IMR-90 (cell line): ENCODE measurements around the gene MTOR. TPM values are rescaled to one million over a fixed set of nuclear protein-coding genes. Genes with fewer than 3 reads are reported as not detected.

Experiments
- ATAC-seq: fragments of 200-7000 bp; cut with Tn5 transposase; 2 replicates; pipeline ENCODE4 v1.9.1; 2020; ENCODE audit warnings: low read depth, mild to moderate bottlenecking, moderate library complexity
- BruUV-seq: library from RNA; stranded (reverse); fragments of 400-500 nt; replicated peaks from 2 replicates; lab custom pipeline; 2021; lab: Mats Ljungman, UMichigan
- CTCF ChIA-PET: fragments of 300-600 bp; formaldehyde crosslinking; extraction: SDS; loops from one replicate; lab custom pipeline; 2021; ENCODE audit warnings: antibody characterized with exemption; lab: Yijun Ruan, JAX
- POLR2A ChIA-PET: fragments of 300-600 bp; sonication (Branson Sonifier 250); formaldehyde crosslinking; loops from one replicate; lab custom pipeline; 2022; ENCODE audit warnings: antibody characterized with exemption; ENCODE audit not compliant: unreplicated experiment; lab: Charles Lee
- DNase-seq: peaks from one replicate; pipeline ENCODE4 v3.0.0; 2013
- H2AFZ ChIP-seq: replicated peaks from 2 replicates; pipeline ENCODE3; 2013; ENCODE audit warnings: low read length, mild to moderate bottlenecking; ENCODE audit not compliant: poor library complexity
- H2AK5ac ChIP-seq: 2 replicates; pipeline ENCODE4 v1.6.1; 2013; ENCODE audit warnings: low read depth, low read length, inconsistent platforms
- H2AK9ac ChIP-seq: replicated peaks from 2 replicates; pipeline ENCODE3; 2013; ENCODE audit warnings: mild to moderate bottlenecking, low read depth, low read length, moderate library complexity; ENCODE audit not compliant: poor library complexity
- H2BK120ac ChIP-seq: 2 replicates; pipeline ENCODE4 v1.6.1; 2013; ENCODE audit warnings: low read depth, low read length, inconsistent platforms
- H2BK15ac ChIP-seq: 3 replicates; pipeline ENCODE4 v1.6.1; 2013; ENCODE audit warnings: low read depth, low read length, inconsistent platforms
- H2BK20ac ChIP-seq: 2 replicates; pipeline ENCODE4 v1.6.1; 2013; ENCODE audit warnings: low read depth, mild to moderate bottlenecking, inconsistent platforms, low read length, moderate library complexity
- H2BK5ac ChIP-seq: 2 replicates; pipeline ENCODE4 v1.6.1; 2013; ENCODE audit warnings: mild to moderate bottlenecking, low read depth, low read length, inconsistent platforms; ENCODE audit not compliant: poor library complexity, severe bottlenecking
- H3K14ac ChIP-seq: replicated peaks from 2 replicates; pipeline ENCODE4 v1.6.1; 2013; ENCODE audit warnings: low read depth, low read length, inconsistent platforms
- H3K18ac ChIP-seq: 2 replicates; pipeline ENCODE4 v1.6.1; 2013; ENCODE audit warnings: low read depth, low read length, control low read depth
- H3K23ac ChIP-seq: 2 replicates; pipeline ENCODE4 v1.6.1; 2013; ENCODE audit warnings: low read depth, low read length, inconsistent platforms
- H3K27ac ChIP-seq: 2 replicates; pipeline ENCODE4 v1.5.1; 2013; ENCODE audit warnings: mild to moderate bottlenecking, control low read depth, low read length; ENCODE audit not compliant: insufficient read depth
- H3K27me3 ChIP-seq: 2 replicates; pipeline ENCODE4 v1.6.1; 2013; ENCODE audit warnings: low read length; ENCODE audit not compliant: control insufficient read depth, insufficient read depth
- H3K36me3 ChIP-seq: 2 replicates; pipeline ENCODE4 v1.6.1; 2013; ENCODE audit warnings: low read length, mixed read lengths; ENCODE audit not compliant: control insufficient read depth, insufficient read depth
- H3K4ac ChIP-seq: 2 replicates; pipeline ENCODE4 v1.6.1; 2013; ENCODE audit warnings: low read depth, low read length, inconsistent platforms
- H3K4me1 ChIP-seq: 2 replicates; pipeline ENCODE4 v1.6.1; 2013; ENCODE audit warnings: low read length, mixed read lengths; ENCODE audit not compliant: control insufficient read depth, insufficient read depth
- H3K4me2 ChIP-seq: 2 replicates; pipeline ENCODE4 v1.6.1; 2013; ENCODE audit warnings: low read depth, mild to moderate bottlenecking, control low read depth, low read length, moderate library complexity
- H3K4me3 ChIP-seq: 2 replicates; pipeline ENCODE4 v1.5.1; 2013; ENCODE audit warnings: low read depth, mild to moderate bottlenecking, control low read depth, low read length, moderate library complexity; ENCODE audit not compliant: insufficient read depth
- H3K56ac ChIP-seq: 2 replicates; pipeline ENCODE4 v1.6.1; 2013; ENCODE audit warnings: low read length, inconsistent platforms; ENCODE audit not compliant: insufficient read depth; ENCODE audit errors: extremely low read depth
- H3K79me1 ChIP-seq, 2 experiments: 2 replicates each; pipeline ENCODE4 v1.6.1; 2013; ENCODE audit warnings: low read length in 2 of 2, inconsistent platforms in 1 of 2, low read depth in 1 of 2
- H3K9ac ChIP-seq: 2 replicates; pipeline ENCODE4 v1.6.1; 2013; ENCODE audit warnings: low read depth, low read length, control low read depth
- H3K9me1 ChIP-seq: 2 replicates; pipeline ENCODE4 v1.6.1; 2013; ENCODE audit warnings: low read length, inconsistent platforms; ENCODE audit not compliant: insufficient read depth
- H3K9me3 ChIP-seq: 2 replicates; pipeline ENCODE4 v1.6.1; 2013; ENCODE audit warnings: low read length; ENCODE audit not compliant: control insufficient read depth, insufficient read depth
- H4K20me1 ChIP-seq: 2 replicates; pipeline ENCODE4 v1.6.1; 2013; ENCODE audit warnings: low read length, inconsistent platforms; ENCODE audit not compliant: insufficient read depth
- H4K5ac ChIP-seq: 2 replicates; pipeline ENCODE4 v1.6.1; 2013; ENCODE audit warnings: mild to moderate bottlenecking, low read depth, low read length, control low read depth
- H4K8ac ChIP-seq, 2 experiments: 2 replicates each; pipeline ENCODE4 v1.6.1; 2013; ENCODE audit warnings: low read depth in 2 of 2, low read length in 2 of 2, control low read depth in 1 of 2, inconsistent platforms in 1 of 2
- H4K91ac ChIP-seq: 2 replicates; pipeline ENCODE4 v1.6.1; 2013; ENCODE audit warnings: low read depth, low read length, inconsistent platforms; ENCODE audit not compliant: insufficient read depth
- BHLHE40 ChIP-seq: fragments of 150-350 bp; IDR thresholded peaks from 2 replicates; pipeline ENCODE4 v1.6.1; 2016; ENCODE audit warnings: mild to moderate bottlenecking, low read depth, low read length
- CEBPB ChIP-seq: IDR thresholded peaks from 2 replicates; pipeline ENCODE4 v1.6.1; 2012; ENCODE audit warnings: low read depth, low read length, improper control_type of control experiment
- NFE2L2 ChIP-seq: fragments of 150-350 bp; IDR thresholded peaks from 2 replicates; pipeline ENCODE4 v1.6.1; 2016; ENCODE audit warnings: low read depth, mild to moderate bottlenecking, low read length
- RAD21 ChIP-seq: IDR thresholded peaks from 2 replicates; pipeline ENCODE4 v1.6.1; 2012; ENCODE audit warnings: low read length, improper control_type of control experiment
- WGBS, 2 experiments: methylation state at CpG; one replicate each; pipeline versions ENCODE4 v1.1.5 to v1.1.7; 2013; ENCODE audit warnings: missing lambda C conversion rate in 2 of 2; ENCODE audit not compliant: insufficient read length in 1 of 2; ENCODE audit errors: extremely low coverage in 2 of 2; 5-methylcytosine and 5-hydroxymethylcytosine counted together
- dilution Hi-C: fragments of 300-500 bp; cut with HindIII; formaldehyde crosslinking; loops from one replicate; pipeline ENCODE4 v1.14.3; 2018; ENCODE audit warnings: low sequenced_read_pairs; ENCODE audit not compliant: unreplicated experiment
- in situ Hi-C: fragments of 300-500 bp; cut with MboI; formaldehyde crosslinking; loops from 3 replicates; pipeline ENCODE4 v1.14.3; 2019; ENCODE audit warnings: low sequenced_read_pairs, inconsistent platforms, mixed read lengths
- intact Hi-C: fragments of 100-400 bp; cut with micrococcal nuclease; formaldehyde crosslinking; loops from 2 replicates; pipeline ENCODE4 v1.10.0; 2022
- polyA plus RNA-seq, 3 experiments: library from polyadenylated mRNA; depleted of rRNA; stranded (reverse); fragments of >200 nt; gene quantifications; 2 replicates each; pipeline ENCODE4 v1.2.3, GENCODE V29; 2012; ENCODE audit warnings: low replicate concordance in 1 of 3
- total RNA-seq: library from RNA; depleted of rRNA; stranded (reverse); fragments of >200 nt; gene quantifications from 2 replicates; pipeline ENCODE4 v1.2.3, GENCODE V29; 2012
- TF ChIP-seq, protein P1 (sequence below): fragments of 150-350 bp; IDR thresholded peaks from 2 replicates; pipeline ENCODE4 v1.6.1; 2016; ENCODE audit warnings: low read depth, mild to moderate bottlenecking, low read length, moderate library complexity, borderline replicate concordance

The MTOR gene
- total and polyA plus RNA-seq, 2 of the 4 experiments (the other 2 are of a cell fraction), result 19.2 to 36.7 TPM

DNA sequence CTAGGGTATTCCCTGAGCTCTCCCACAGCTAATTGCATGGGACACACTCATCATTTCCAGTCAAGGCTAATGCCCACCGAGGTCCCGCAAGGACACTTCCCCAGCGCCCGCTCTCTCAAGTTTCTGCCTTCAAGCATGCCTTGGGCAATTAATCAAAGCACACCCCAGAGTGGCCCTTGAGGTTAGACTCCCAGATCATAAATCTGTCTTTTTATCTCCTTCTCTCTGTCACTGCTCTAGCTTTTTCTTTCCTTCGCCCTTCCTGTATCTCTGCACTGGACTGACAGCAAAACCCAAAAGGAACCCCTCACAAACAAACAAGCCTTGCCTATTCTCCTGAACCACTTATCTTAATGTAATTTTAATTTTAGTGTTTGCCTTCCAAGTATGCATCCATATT lies 154.8 kb downstream of the MTOR start:
- POLR2A ChIA-PET, result no interaction called here
- no peaks in the 10 kb centered on the region for H4K20me1 ChIP-seq
- intact Hi-C loops, result no loop called here

More for the DNA sequence above, 154.8 kb downstream of the MTOR start:
- no peak overlapping the region for H3K23ac ChIP-seq
- DNase-seq, result no peak
- in situ Hi-C loops, result no loop called here
- H3K18ac ChIP-seq, result no peak overlapping the region
- H3K9me3 ChIP-seq, result no peaks in the 10 kb centered on the region
- no peak overlapping the region for H2AK9ac ChIP-seq
- H3K36me3 ChIP-seq, result peaks cover 32% of the 10 kb centered on the region
- H3K4me3 ChIP-seq, result no peak overlapping the region
- H3K4ac ChIP-seq, result no peak overlapping the region
- H3K14ac ChIP-seq, result no peak overlapping the region
- H3K27me3 ChIP-seq, result no peaks in the 10 kb centered on the region
- no peaks in the 10 kb centered on the region for H3K9me1 ChIP-seq
- no peak overlapping the region for H3K9ac ChIP-seq
- no peak overlapping the region for H3K56ac ChIP-seq
- no peak overlapping the region for H2BK5ac ChIP-seq
- ATAC-seq, result no peak
- no peak overlapping the region for H2BK120ac ChIP-seq
- no TSS peak for BruUV-seq
- dilution Hi-C loops, result no loop called here
- H3K4me2 ChIP-seq, result no peak overlapping the region
- H2AFZ ChIP-seq, result no peak overlapping the region
- TF ChIP-seq CEBPB, result no peak
- TF ChIP-seq, protein P1, sequence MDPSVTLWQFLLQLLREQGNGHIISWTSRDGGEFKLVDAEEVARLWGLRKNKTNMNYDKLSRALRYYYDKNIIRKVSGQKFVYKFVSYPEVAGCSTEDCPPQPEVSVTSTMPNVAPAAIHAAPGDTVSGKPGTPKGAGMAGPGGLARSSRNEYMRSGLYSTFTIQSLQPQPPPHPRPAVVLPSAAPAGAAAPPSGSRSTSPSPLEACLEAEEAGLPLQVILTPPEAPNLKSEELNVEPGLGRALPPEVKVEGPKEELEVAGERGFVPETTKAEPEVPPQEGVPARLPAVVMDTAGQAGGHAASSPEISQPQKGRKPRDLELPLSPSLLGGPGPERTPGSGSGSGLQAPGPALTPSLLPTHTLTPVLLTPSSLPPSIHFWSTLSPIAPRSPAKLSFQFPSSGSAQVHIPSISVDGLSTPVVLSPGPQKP, result no peak
- no peak for TF ChIP-seq BHLHE40
- TF ChIP-seq RAD21, result no peak
- TF ChIP-seq NFE2L2, result no peak
- no peak overlapping the region for H3K27ac ChIP-seq
- no peak overlapping the region for H2BK20ac ChIP-seq
- H4K8ac ChIP-seq, result no peak overlapping the region
- H2AK5ac ChIP-seq, result no peak overlapping the region
- H3K79me1 ChIP-seq, result no peaks in the 10 kb centered on the region
- no peak overlapping the region for H2BK15ac ChIP-seq
- CTCF ChIA-PET, result no interaction called here
- H4K91ac ChIP-seq, result no peak overlapping the region
- H4K5ac ChIP-seq, result no peak overlapping the region
- no CpG with 5 or more reads among the region's 5 CpGs for WGBS, 2 experiments
- no peaks in the 10 kb centered on the region for H3K4me1 ChIP-seq
